Thymus (tissue), 11 donors: ENCODE measurements around the gene OVCH2. TPM values are rescaled to one million over a fixed set of nuclear protein-coding genes. Genes with fewer than 3 reads are reported as not detected.

Experiments
- DNase-seq, 9 donors: peaks; one replicate each; pipeline ENCODE4 v3.0.0-alpha.2; 2013; ENCODE audit warnings: low spot score in 9 of 9, low read depth in 6 of 9, missing footprints in 1 of 9
- H3K27ac ChIP-seq, 2 donors: one replicate each; pipeline ENCODE4 v1.5.1; 2013; ENCODE audit warnings: control low read depth in 1 of 2, low read depth in 1 of 2, low read length in 1 of 2, mild to moderate bottlenecking in 1 of 2, moderate library complexity in 1 of 2
- H3K27me3 ChIP-seq, 2 donors: one replicate each; pipeline ENCODE4 v1.5.1; 2013; ENCODE audit warnings: low read length in 1 of 2; ENCODE audit not compliant: control insufficient read depth in 2 of 2, insufficient read depth in 1 of 2
- H3K36me3 ChIP-seq, 2 donors: one replicate each; pipeline ENCODE4 v1.5.1; 2013; ENCODE audit warnings: low read length in 1 of 2, mild to moderate bottlenecking in 1 of 2, moderate library complexity in 1 of 2; ENCODE audit not compliant: control insufficient read depth in 2 of 2, insufficient read depth in 2 of 2
- H3K4me1 ChIP-seq, 2 donors: one replicate each; pipeline ENCODE4 v1.5.1; 2013; ENCODE audit warnings: low read length in 2 of 2; ENCODE audit not compliant: control insufficient read depth in 2 of 2, insufficient read depth in 2 of 2
- H3K4me3 ChIP-seq, 2 donors: one replicate each; pipeline ENCODE4 v1.5.1; 2013; ENCODE audit warnings: low read length in 2 of 2, control low read depth in 1 of 2, mild to moderate bottlenecking in 1 of 2
- H3K9me3 ChIP-seq, 2 donors: one replicate each; pipeline ENCODE4 v1.5.1; 2013; ENCODE audit warnings: low read length in 1 of 2, mild to moderate bottlenecking in 1 of 2; ENCODE audit not compliant: control insufficient read depth in 2 of 2, insufficient read depth in 1 of 2
- WGBS: extraction: QIAGEN DNeasy Blood & Tissue Kit; methylation state at CpG from one replicate; pipeline ENCODE4 v1.1.7; 2013; 5-methylcytosine and 5-hydroxymethylcytosine counted together
- polyA plus RNA-seq: library from polyadenylated mRNA; stranded (reverse); fragments of 200-250 nt; gene quantifications from one replicate; pipeline ENCODE4 v1.2.3, GENCODE V29; 2013
- total RNA-seq: library from RNA; stranded (reverse); fragments of 120-200 nt; gene quantifications from one replicate; pipeline ENCODE4 v1.2.4, GENCODE V29; 2013
- donor health status: healthy.

Gene OVCH2
- total and polyA plus RNA-seq, 2 donors, result 1.5 TPM; not detected in 1

GRCh38 chr11:7673724-7674434 lies 32.4 kb downstream of the OVCH2 start:
- DNase-seq, result no peak
- no peak overlapping the region for H3K4me3 ChIP-seq
- H3K27me3 ChIP-seq, result peaks cover 33 to 50% of the 10 kb centered on the region in 2 donors
- H3K4me1 ChIP-seq, result no peaks in the 10 kb centered on the region
- 7% methylated on average over 72 of the region's 72 CpGs for WGBS
- H3K27ac ChIP-seq, result no peak overlapping the region
- H3K36me3 ChIP-seq, result no peaks in the 10 kb centered on the region
- H3K9me3 ChIP-seq, result no peaks in the 10 kb centered on the region

- Histone ChIP-seq H3K4me3 (no peak within 1 kb of the TSS), H3K27ac (no peak within 1 kb of the TSS), H3K9me3 (no peaks in the 10 kb centered on the region), H3K27me3 (peaks cover 33 to 50% of the 10 kb centered on the region in 2 donors), H3K36me3 (no peaks in the 10 kb centered on the region), H3K4me1 (no peaks in the 10 kb centered on the region)
- 15% methylated on average over 40 of the region's 40 CpGs for WGBS
- DNase-seq, result no peak
Measured at GRCh38 chr11:7672960-7673723, 33.1 kb downstream of the OVCH2 start, which contains the start of gene CYB5R2. Gene CYB5R2, minus strand, starts transcription at chr11:7673500. Its CDS starts 675 bp downstream, at chr11:7672825.

- WGBS, result 95% methylated on average over 16 of the region's 16 CpGs
- Histone ChIP-seq H3K27me3 (peaks cover 33 to 48% of the 10 kb centered on the region in 2 donors), H3K4me1 (no peaks in the 10 kb centered on the region), H3K4me3 (no peak overlapping the region), H3K36me3 (no peaks in the 10 kb centered on the region), H3K27ac (no peak overlapping the region), H3K9me3 (no peaks in the 10 kb centered on the region)
- DNase-seq, result no peak
Measured at GRCh38 chr11:7672276-7672959, 33.9 kb downstream of the OVCH2 start.

GRCh38 chr11:7671347-7672215 lies 34.7 kb downstream of the OVCH2 start:
- Histone ChIP-seq H3K4me1 (no peaks in the 10 kb centered on the region), H3K27me3 (peaks cover 33 to 48% of the 10 kb centered on the region in 2 donors)
- DNase-seq, result no peak

GRCh38 chr11:7670641-7671040 lies 35.6 kb downstream of the OVCH2 start:
- Histone ChIP-seq H3K27me3 (peaks cover 30 to 43% of the 10 kb centered on the region in 2 donors), H3K4me1 (no peaks in the 10 kb centered on the region), H3K36me3 (no peaks in the 10 kb centered on the region), H3K9me3 (no peaks in the 10 kb centered on the region), H3K27ac (no peak overlapping the region), H3K4me3 (no peak overlapping the region)
- DNase-seq, result no peak
- WGBS, result 70% methylated on average over 4 of the region's 4 CpGs

More at GRCh38 chr11:7671347-7672215, 34.7 kb downstream of the OVCH2 start:
- Histone ChIP-seq H3K36me3 (no peaks in the 10 kb centered on the region), H3K4me3 (no peak overlapping the region), H3K27ac (no peak overlapping the region), H3K9me3 (no peaks in the 10 kb centered on the region)
- WGBS, result 90% methylated on average over 10 of the region's 10 CpGs

- Histone ChIP-seq H3K27ac (no peak overlapping the region), H3K36me3 (no peaks in the 10 kb centered on the region), H3K27me3 (peaks cover 19 to 30% of the 10 kb centered on the region in 2 donors), H3K4me1 (no peaks in the 10 kb centered on the region), H3K9me3 (no peaks in the 10 kb centered on the region), H3K4me3 (no peak overlapping the region)
- DNase-seq, result no peak
- 92% methylated on average over 5 of the region's 5 CpGs for WGBS
Measured at GRCh38 chr11:7668911-7669310, 37.4 kb downstream of the OVCH2 start.

GRCh38 chr11:7668464-7668863 lies 37.8 kb downstream of the OVCH2 start:
- no peak overlapping the region for H3K27ac ChIP-seq
- 90% methylated on average over 7 of the region's 7 CpGs for WGBS
- no peak overlapping the region for H3K4me3 ChIP-seq
- H3K27me3 ChIP-seq, result peaks cover 15 to 25% of the 10 kb centered on the region in 2 donors
- H3K9me3 ChIP-seq, result no peaks in the 10 kb centered on the region
- DNase-seq, result no peak
- no peaks in the 10 kb centered on the region for H3K4me1 ChIP-seq
- no peaks in the 10 kb centered on the region for H3K36me3 ChIP-seq

- Histone ChIP-seq H3K4me3 (no peak overlapping the region), H3K27ac (no peak overlapping the region), H3K4me1 (no peaks in the 10 kb centered on the region), H3K27me3 (peaks cover 5 to 15% of the 10 kb centered on the region in 2 donors), H3K9me3 (no peaks in the 10 kb centered on the region), H3K36me3 (no peaks in the 10 kb centered on the region)
- no peak for DNase-seq
- WGBS, result 88% methylated on average over 2 of the region's 2 CpGs
Measured at GRCh38 chr11:7667460-7667859, 38.8 kb downstream of the OVCH2 start.
